ENCODE data around the gene EEF1G. TPM values are rescaled to one million over a fixed set of nuclear protein-coding genes. Genes with fewer than 3 reads are reported as not detected.

The EEF1G gene
- total and polyA plus RNA-seq, 2 of the 13 experiments (the other 11 are each of a cell fraction or from before 2014, with no cell fraction given) = 1,787 to 2,144 TPM

DNA sequence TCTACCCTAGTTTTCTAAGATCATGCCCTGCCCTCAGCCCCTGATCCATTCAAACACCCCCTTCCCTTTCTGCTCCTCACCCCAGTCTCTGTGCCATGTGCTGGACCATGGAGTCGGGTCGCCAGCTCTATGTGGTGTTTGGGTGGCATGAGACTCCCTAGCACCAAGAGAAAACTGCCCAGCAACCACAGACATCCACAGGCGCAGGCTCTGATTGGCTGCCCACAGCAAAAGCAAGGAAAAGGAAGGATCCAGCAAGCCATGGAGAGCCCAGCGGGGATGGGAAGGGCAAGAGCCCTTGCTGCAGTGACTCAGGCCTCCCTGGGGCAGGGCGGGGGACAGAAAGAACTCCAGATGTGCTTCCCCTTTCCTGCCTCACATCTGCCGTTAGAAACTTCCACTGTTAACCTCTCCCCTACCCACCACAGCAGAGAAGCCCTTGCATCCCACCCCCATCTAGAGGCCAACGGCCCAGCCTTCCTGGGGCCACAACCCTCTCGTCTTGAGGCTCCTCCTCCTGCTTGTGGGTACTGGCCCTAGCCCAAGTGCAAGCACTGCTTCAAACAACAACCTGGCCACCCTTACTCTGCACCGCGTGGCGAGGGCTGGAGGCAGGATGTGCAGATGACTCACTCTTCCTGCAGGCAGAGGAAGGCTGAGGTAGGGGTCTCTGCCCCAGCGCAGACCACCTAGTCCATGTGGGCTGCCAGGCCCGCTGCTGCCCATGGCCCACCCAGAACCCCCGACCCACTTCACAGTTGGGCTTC is 17.4 kb downstream of the EEF1G start (continued):
- TF ChIP-seq, protein P1, sequence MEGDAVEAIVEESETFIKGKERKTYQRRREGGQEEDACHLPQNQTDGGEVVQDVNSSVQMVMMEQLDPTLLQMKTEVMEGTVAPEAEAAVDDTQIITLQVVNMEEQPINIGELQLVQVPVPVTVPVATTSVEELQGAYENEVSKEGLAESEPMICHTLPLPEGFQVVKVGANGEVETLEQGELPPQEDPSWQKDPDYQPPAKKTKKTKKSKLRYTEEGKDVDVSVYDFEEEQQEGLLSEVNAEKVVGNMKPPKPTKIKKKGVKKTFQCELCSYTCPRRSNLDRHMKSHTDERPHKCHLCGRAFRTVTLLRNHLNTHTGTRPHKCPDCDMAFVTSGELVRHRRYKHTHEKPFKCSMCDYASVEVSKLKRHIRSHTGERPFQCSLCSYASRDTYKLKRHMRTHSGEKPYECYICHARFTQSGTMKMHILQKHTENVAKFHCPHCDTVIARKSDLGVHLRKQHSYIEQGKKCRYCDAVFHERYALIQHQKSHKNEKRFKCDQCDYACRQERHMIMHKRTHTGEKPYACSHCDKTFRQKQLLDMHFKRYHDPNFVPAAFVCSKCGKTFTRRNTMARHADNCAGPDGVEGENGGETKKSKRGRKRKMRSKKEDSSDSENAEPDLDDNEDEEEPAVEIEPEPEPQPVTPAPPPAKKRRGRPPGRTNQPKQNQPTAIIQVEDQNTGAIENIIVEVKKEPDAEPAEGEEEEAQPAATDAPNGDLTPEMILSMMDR (CRISPR knock-in tag; IDR thresholded peaks at IDR 0.05) = no peak
- TF ChIP-seq, protein P2, sequence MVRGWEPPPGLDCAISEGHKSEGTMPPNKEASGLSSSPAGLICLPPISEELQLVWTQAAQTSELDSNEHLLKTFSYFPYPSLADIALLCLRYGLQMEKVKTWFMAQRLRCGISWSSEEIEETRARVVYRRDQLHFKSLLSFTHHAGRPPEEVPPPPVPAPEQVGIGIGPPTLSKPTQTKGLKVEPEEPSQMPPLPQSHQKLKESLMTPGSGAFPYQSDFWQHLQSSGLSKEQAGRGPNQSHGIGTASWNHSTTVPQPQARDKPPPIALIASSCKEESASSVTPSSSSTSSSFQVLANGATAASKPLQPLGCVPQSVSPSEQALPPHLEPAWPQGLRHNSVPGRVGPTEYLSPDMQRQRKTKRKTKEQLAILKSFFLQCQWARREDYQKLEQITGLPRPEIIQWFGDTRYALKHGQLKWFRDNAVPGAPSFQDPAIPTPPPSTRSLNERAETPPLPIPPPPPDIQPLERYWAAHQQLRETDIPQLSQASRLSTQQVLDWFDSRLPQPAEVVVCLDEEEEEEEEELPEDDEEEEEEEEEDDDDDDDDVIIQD (CRISPR knock-in tag; IDR thresholded peaks at IDR 0.05; ENCODE audit: low read depth) = no peak
- TF ChIP-seq PCBP1 (IDR thresholded peaks at IDR 0.05; ENCODE audit: borderline replicate concordance, low read depth, low read length) (no peak), SCMH1 (CRISPR knock-in tag; IDR thresholded peaks at IDR 0.05; ENCODE audit: borderline replicate concordance) (no peak), NFKBIZ (CRISPR knock-in tag; IDR thresholded peaks at IDR 0.05) (no peak), ZNF468 (CRISPR knock-in tag; IDR thresholded peaks at IDR 0.05) (no peak), SRSF4 (IDR thresholded peaks at IDR 0.05; ENCODE audit: low read depth, low read length, poor library complexity, severe bottlenecking) (no peak), HNF1A (IDR thresholded peaks at IDR 0.05; ENCODE audit: low read depth) (no peak), HNF1A (CRISPR knock-in tag; IDR thresholded peaks at IDR 0.05; ENCODE audit: borderline replicate concordance) (no peak), MYPOP (CRISPR knock-in tag; IDR thresholded peaks at IDR 0.05) (no peak), POLR2AphosphoS5 (IDR thresholded peaks at IDR 0.05; ENCODE audit: low read depth, low read length) (peak; percentile 15; the same call in 1 of the 2 replicates), ZMYM3 (CRISPR knock-in tag; IDR thresholded peaks at IDR 0.05) (no peak), PLRG1 (conservative IDR thresholded peaks at IDR 0.05) (no peak), HMG20B (CRISPR knock-in tag; conservative IDR thresholded peaks at IDR 0.05) (no peak), SMARCC2 (IDR thresholded peaks at IDR 0.05) (no peak), MEIS2 (CRISPR knock-in tag; IDR thresholded peaks at IDR 0.05) (no peak), ZNF33A (CRISPR knock-in tag; IDR thresholded peaks at IDR 0.05; ENCODE audit: borderline replicate concordance) (no peak), ZNF773 (CRISPR knock-in tag; IDR thresholded peaks at IDR 0.05; ENCODE audit: borderline replicate concordance) (no peak), ZNF329 (CRISPR knock-in tag; IDR thresholded peaks at IDR 0.05; ENCODE audit: low read depth) (no peak), ETV5 (CRISPR knock-in tag; IDR thresholded peaks at IDR 0.05; ENCODE audit: borderline replicate concordance) (peak; percentile 44; the same call in 1 of the 2 replicates), SMYD3 (CRISPR knock-in tag; IDR thresholded peaks at IDR 0.05) (no peak), TBX2 (CRISPR knock-in tag; IDR thresholded peaks at IDR 0.05; ENCODE audit: borderline replicate concordance) (peak; percentile 64)

All from HepG2 (cell line).